ENCODE results near the gene CRTC2.

The CRTC2 gene

GRCh38 chr1:153973071-153973470, 14.7 kb upstream of the CRTC2 start:
- DNase-seq = no peak

DNA sequence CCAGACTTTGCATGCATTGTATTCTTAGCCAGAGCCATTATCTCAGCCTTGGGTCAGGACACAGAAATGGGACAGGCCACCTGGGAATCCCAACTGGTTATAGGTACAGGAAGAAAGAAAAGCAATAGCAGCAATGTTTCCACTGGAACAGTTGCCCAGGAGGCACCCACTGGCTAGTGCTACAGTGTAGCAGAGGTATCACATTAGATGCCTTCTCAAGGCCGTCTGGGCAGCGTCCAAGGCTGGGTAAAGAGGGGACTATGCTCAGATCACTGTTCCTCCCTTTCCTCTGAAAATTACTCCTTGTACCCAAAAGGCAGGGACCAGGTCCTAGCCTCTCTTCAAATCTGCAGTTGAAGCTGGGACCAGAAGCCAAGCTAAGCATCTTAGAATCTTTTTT, 11.9 kb upstream of the CRTC2 start:
- no peak for DNase-seq

- DNase-seq = no peak
Measured at GRCh38 chr1:153968972-153969371, 10.6 kb upstream of the CRTC2 start.

DNA sequence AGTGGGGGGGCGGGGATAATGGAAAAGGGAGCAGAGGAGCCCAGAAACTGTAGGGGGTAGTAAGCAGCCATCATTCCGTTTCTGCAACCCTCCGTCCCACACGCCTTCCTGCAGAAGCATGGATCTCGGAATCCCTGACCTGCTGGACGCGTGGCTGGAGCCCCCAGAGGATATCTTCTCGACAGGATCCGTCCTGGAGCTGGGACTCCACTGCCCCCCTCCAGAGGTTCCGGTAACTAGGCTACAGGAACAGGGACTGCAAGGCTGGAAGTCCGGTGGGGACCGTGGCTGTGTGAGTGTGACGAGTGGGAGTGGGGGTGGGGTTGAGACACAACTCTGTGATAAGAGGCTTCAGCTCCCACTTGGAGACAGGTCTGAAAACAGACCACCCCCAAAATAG, 10.0 kb upstream of the CRTC2 start:
- DNase-seq = no peak

DNA sequence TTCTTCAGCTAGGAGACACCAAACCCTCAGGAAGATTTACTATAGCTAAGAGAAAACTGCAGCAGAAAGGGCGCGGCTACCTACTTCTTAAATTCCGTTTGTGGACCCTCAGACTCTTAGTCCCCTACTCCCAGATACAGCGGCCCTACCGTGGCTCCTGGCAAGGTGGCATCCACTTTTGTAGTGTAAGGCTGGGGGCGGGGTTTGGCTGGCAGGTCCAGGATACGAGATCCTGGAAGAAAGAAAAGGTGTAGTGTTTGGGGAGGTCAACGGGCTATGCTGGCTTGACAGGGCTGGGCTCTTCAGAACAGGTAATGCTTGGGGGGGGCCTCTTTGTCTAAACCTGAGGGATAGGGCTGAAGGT, 9.6 kb upstream of the CRTC2 start:
- no peak for DNase-seq

- peak; percentile 63 for DNase-seq
Measured at GRCh38 chr1:153967107-153967999, 8.9 kb upstream of the CRTC2 start, which contains the start of gene CREB3L4. Gene CREB3L4, plus strand, starts transcription at chr1:153967902. Its CDS starts 624 bp downstream, at chr1:153968526.

DNA sequence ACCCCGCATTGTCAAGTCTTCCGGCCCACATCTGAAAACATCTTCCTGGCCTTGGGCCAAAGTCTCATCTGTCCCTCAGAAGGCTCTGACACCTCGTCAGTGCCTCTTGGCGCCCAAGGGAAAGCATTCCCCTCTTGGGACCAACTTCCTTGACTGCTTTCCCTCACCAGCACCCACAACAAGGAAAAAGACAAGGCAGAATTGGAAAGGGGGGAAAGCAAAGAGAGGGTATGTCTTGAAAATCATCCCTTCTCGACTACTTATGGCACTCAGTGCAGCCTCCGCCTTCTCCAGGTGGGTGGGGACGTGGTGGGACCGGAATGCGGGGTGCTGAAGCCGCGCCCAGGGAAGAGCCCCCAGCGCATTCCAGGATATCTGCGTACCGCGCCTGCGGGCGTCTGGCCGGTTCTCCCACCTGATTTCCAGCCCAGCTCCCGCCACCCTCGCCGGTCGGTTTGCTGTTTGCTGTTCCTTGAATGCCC, 5.5 kb upstream of the CRTC2 start:
- DNase-seq = no peak

GRCh38 chr1:153963030-153963849, 4.8 kb upstream of the CRTC2 start, which contains the start of gene SLC39A1:
Gene SLC39A1, minus strand, starts transcription at chr1:153963537. Its CDS starts 822 bp downstream, at chr1:153962715.
- DNase-seq = peak; percentile 75

GRCh38 chr1:153962088-153963029, 3.9 kb upstream of the CRTC2 start:
- DNase-seq = no peak

DNA sequence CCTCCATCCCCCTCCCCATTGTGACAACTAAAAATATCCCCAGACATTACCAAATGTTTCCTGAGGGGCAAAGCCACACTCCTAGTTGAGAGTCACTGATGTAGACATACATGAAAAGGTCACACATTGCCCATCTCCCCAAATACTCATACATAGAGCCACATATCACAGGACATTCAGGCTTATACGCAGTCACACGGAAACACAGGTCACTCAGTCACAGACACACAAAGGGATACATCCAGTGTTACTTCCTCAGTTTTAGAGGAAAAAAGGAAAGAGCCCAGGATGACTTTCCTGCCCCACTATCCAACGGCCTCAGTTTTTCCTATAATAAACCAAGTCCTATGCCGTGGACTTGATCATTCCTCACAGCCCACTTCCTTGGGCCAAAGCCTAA, 3.0 kb upstream of the CRTC2 start:
- no peak for DNase-seq

GRCh38 chr1:153960206-153960605, 1.8 kb upstream of the CRTC2 start:
- DNase-seq = no peak

GRCh38 chr1:153959454-153959853, 1.0 kb upstream of the CRTC2 start:
- DNase-seq = no peak

DNA sequence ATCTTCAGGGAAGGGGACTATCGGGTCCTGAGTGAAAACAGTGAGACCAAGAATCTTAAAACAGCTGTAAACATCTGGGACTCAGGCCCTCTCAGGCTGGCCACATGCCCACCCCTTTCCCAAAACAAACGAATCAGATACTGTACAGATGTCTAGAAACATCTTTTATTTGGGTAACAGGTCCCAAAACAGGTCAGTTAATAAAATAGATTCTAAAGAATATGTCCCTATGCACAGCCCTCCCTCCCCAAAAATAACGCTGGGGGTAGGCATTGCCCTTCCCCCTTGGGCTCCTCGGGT, 499 bp upstream of the CRTC2 start:
- DNase-seq = no peak

DNA sequence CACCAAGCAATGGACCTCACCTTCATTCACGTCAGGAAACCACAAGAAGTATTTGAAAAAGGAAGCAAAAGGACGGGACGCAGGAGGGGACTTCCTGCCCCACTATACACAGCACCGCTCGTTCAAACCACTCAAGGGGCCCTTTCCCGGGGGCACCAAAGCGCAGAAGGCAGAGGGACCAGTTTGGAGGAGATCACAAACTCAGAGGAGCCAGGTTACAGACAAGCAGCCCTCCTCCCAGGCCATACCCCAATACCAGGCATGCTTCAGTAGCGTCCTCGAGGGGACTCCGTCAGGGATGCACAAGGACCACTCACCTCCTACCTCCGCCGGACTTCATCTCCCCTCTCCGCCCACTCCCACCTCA, 685 bp downstream of the CRTC2 start:
- no peak for DNase-seq

DNA sequence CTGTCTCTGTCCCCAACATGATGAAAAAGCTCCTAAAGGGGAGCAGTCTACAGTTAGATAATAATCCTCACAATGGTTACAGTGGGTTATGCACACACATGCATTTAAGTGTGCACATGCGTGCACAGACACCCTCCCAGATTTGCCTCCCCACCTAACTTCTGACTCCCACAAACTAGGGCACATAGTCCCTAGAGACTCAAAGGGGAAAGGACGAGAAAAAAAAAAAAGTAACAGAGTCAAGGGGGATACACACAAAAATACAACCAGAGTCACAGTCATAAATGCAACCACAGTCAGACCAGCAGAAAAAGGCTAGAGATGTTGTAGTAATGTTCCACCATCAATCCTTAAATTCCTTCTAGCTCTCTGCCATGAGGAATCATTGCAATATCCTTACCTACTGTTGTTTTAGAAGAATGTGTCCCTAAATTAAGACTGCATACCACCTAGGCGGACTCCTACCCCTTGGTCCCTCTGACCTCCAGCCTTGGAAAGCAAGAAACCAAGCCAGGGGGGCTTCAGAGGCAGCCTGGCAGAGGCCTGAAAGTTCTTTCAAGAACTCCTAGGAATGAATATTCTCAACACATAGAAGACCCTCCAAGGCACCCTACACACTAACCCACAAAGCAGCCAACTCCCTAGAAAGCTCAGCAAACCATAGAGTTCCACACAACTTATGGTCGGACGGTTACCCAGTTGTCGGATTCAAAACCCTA, 1.3 kb downstream of the CRTC2 start:
- DNase-seq = no peak

GRCh38 chr1:153954826-153955225, 3.6 kb downstream of the CRTC2 start:
- no peak for DNase-seq

DNA sequence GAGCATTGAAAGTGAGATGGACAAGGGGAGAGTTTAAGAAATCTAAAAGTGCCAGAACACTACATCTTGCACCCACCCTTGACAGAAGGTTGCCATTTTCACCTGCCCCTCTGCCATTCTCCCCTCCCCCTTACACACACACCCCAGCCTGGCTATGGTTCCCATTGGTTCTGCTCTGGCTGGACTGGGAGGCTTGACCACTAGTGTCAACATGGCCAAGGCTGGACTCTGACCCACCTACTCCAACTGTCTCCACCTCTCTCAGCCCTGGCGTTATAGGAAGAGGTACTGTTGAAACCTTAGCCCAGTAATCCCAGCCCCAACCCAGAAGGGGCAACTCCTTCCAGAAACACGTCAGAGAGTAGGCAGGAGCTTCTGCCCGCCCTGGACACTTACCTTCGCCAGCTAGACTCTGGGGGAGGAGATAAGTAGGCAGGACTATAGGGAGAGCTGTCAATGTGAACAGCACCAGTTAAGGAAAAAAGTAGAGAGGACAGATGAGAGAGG, 4.5 kb downstream of the CRTC2 start:
- DNase-seq = no peak

- DNase-seq = no peak
Measured at GRCh38 chr1:153951801-153952200, 6.6 kb downstream of the CRTC2 start.

GRCh38 chr1:153951183-153951582, 7.2 kb downstream of the CRTC2 start:
- DNase-seq = no peak

DNA sequence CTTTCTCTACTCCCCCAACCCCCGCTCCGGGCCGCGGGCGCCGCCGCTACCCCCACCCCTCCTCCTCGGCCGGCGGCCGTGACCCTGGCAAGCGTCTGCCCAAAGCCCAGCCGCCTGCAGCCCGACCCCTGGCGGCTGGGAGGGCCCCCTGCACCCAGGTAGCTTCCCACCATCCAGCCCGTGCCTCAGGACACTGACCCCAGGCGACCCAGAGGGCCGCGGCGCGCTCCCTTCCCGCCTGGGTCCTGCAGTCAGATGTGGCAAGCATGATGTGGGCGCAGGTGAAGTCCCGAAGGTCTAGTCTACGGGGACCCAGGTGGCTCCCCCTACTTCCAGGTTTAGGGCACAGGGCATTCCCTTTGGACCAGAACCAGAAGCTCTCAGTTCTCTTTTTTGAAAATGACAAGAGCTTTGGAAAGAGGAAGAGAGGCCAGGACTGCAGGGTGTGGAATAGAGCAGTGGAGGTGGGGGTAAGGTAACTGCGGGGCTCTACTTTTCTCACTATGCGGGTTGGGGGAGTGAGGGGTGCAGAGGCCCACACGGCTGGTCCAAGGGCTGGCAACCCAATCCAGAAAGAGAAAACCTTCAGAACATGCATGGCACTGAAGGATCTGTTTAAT, 11.7 kb downstream of the CRTC2 start, which contains the start of gene DENND4B:
DENND4B (minus strand) TSS at position 97 of the 620 bp plus-strand sequence. CDS start 2,344 bp downstream, outside the sequence.
- DNase-seq = peak; percentile 65

Measured in activated gamma-delta T cell (primary cell).